Neuronal stem cell (in vitro differentiated cells): Measurements from ENCODE around the gene PKD1L1.
"Not testable (repeated sequence)": the region's sequence is repeated elsewhere in the genome, so short reads cannot be mapped to it uniquely, and the experiment has no call there.

ENCODE experiments used
- DNase-seq: peaks from one replicate; pipeline ENCODE4 v3.0.0-alpha.2; 2013; ENCODE audit warnings: low spot score
- H2AFZ ChIP-seq: one replicate; pipeline ENCODE4 v1.6.1; 2013; ENCODE audit warnings: mild to moderate bottlenecking, low read length, inconsistent platforms
- H2AK5ac ChIP-seq: 2 replicates; pipeline ENCODE4 v1.6.1; 2013; ENCODE audit warnings: low read depth, mild to moderate bottlenecking, inconsistent platforms, low read length, moderate library complexity, mixed read lengths
- H2BK120ac ChIP-seq: 2 replicates; pipeline ENCODE4 v1.6.1; 2013; ENCODE audit warnings: low read depth, mild to moderate bottlenecking, inconsistent platforms, low read length, moderate library complexity, mixed read lengths
- H2BK12ac ChIP-seq: one replicate; pipeline ENCODE4 v1.6.1; 2013; ENCODE audit warnings: low read length, inconsistent platforms
- H2BK15ac ChIP-seq: 2 replicates; pipeline ENCODE4 v1.6.1; 2013; ENCODE audit warnings: mild to moderate bottlenecking, low read length, inconsistent platforms, mixed read lengths
- H2BK5ac ChIP-seq: one replicate; pipeline ENCODE4 v1.6.1; 2013; ENCODE audit warnings: inconsistent platforms, mild to moderate bottlenecking, low read length, moderate library complexity
- H3K14ac ChIP-seq: one replicate; pipeline ENCODE4 v1.6.1; 2013; ENCODE audit warnings: low read length, inconsistent platforms
- H3K18ac ChIP-seq: 2 replicates; pipeline ENCODE4 v1.6.1; 2013; ENCODE audit warnings: low read length, inconsistent platforms
- H3K23ac ChIP-seq: 2 replicates; pipeline ENCODE4 v1.6.1; 2013; ENCODE audit warnings: low read depth, mild to moderate bottlenecking, mixed read lengths, low read length, inconsistent platforms; ENCODE audit not compliant: poor library complexity
- H3K27ac ChIP-seq: replicated peaks from 3 replicates; pipeline ENCODE4 v1.5.1; 2013; ENCODE audit warnings: low read length, inconsistent platforms
- H3K27me3 ChIP-seq, 3 experiments: 2 replicates each; pipeline ENCODE4 v1.6.1; 2013; ENCODE audit warnings: low read length in 3 of 3, mild to moderate bottlenecking in 2 of 3, inconsistent platforms in 1 of 3, low read depth in 1 of 3, mixed read lengths in 1 of 3, moderate library complexity in 1 of 3; ENCODE audit not compliant: control insufficient read depth in 3 of 3, insufficient read depth in 3 of 3
- H3K36me3 ChIP-seq, 2 donors: replicated peaks in 1 of 2; 2 replicates each; pipeline ENCODE4 v1.6.1; 2013; ENCODE audit warnings: low read length in 2 of 2; ENCODE audit not compliant: control insufficient read depth in 2 of 2, insufficient read depth in 2 of 2
- H3K4ac ChIP-seq: 2 replicates; pipeline ENCODE4 v1.6.1; 2013; ENCODE audit warnings: inconsistent platforms, mild to moderate bottlenecking, low read length, moderate library complexity
- H3K4me1 ChIP-seq, 2 donors: 1 replicate in 1 of 2; 2 replicates in 1 of 2; pipeline ENCODE4 v1.6.1; 2013; ENCODE audit warnings: low read length in 2 of 2, low read depth in 1 of 2; ENCODE audit not compliant: control insufficient read depth in 2 of 2, insufficient read depth in 1 of 2
- H3K4me2 ChIP-seq: one replicate; pipeline ENCODE4 v1.6.1; 2013; ENCODE audit warnings: mild to moderate bottlenecking, low read length, inconsistent platforms; ENCODE audit not compliant: insufficient read depth, poor library complexity, severe bottlenecking
- H3K4me3 ChIP-seq, 2 donors: 2 replicates each; pipeline ENCODE4 v1.5.1; 2013; ENCODE audit warnings: low read length in 2 of 2, mild to moderate bottlenecking in 2 of 2, inconsistent platforms in 1 of 2, moderate library complexity in 1 of 2
- H3K79me1 ChIP-seq: one replicate; pipeline ENCODE4 v1.6.1; 2013; ENCODE audit warnings: low read depth, mild to moderate bottlenecking, inconsistent platforms, low read length, moderate library complexity
- H3K9ac ChIP-seq: one replicate; pipeline ENCODE4 v1.6.1; 2013; ENCODE audit warnings: mild to moderate bottlenecking, low read depth, low read length, inconsistent platforms; ENCODE audit not compliant: poor library complexity
- H3K9me3 ChIP-seq, 2 donors: replicated peaks in 1 of 2; 2 replicates each; pipeline versions ENCODE3 to v1.6.1; 2013; ENCODE audit warnings: low read length in 2 of 2, mild to moderate bottlenecking in 2 of 2, inconsistent platforms in 1 of 2, low read depth in 1 of 2, mixed read lengths in 1 of 2, moderate library complexity in 1 of 2; ENCODE audit not compliant: control insufficient read depth in 2 of 2, insufficient read depth in 1 of 2
- H4K8ac ChIP-seq: one replicate; pipeline ENCODE4 v1.6.1; 2013; ENCODE audit warnings: low read depth, mild to moderate bottlenecking, inconsistent platforms, low read length, moderate library complexity
- H4K91ac ChIP-seq: one replicate; pipeline ENCODE4 v1.6.1; 2013; ENCODE audit warnings: low read length, low read depth, mild to moderate bottlenecking, inconsistent platforms; ENCODE audit not compliant: poor library complexity
- WGBS, 2 donors: extraction: QIAGEN DNeasy Blood & Tissue Kit; methylation state at CpG; one replicate each; pipeline ENCODE4 v1.1.7; 2013; ENCODE audit warnings: missing lambda C conversion rate in 2 of 2, mixed read lengths in 1 of 2; ENCODE audit not compliant: insufficient read length in 2 of 2, insufficient replicate concordance in 1 of 2; ENCODE audit errors: extremely low coverage in 2 of 2; 5-methylcytosine and 5-hydroxymethylcytosine counted together

The PKD1L1 gene

DNA sequence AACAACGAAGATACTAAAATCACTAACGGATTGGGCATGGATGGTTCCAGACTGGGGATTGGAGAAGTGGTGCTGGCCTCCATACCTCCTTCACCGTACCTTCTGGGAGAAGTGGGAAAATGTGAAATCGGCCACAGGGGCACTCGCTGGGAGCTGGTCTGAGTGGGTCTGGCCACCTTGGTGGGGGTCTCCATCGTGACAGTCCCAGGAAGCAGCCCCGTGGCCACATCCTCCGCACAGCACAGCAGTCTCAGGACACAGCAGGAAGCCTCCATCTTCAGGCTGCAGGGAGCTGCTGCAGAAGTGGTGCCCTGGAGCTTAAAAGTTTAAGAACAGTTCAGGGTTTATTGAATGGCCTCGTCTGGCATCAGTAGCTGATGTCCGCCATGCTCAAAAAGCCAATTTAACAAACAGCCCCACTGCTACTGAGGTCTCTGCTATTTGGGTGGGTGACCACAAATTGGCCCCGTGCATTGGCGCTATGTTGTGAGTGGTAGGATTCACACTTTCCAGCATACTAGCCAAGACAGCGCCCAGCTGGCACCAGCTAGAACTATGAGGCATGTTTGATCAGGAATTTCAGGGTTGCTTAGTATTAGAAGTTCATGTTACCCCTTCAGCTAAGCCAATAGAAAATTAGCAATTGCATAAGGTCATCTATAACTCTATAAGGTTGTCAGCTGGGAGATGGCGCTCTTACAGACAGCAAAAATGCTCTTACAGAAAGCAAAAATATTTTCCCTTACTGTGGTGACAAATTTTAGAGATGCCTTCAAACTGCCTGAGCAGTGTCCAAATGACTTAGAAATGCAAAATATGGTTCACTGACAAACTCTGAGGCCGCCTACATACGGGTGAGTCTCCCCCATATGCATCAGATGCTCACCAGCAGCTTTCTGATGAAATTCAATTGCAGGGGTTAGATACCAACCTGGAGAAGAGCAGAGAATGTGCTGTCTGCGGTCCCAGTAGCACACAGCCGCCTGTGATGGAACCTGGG lies 17.0 kb downstream of the PKD1L1 start:
- DNase-seq: no peak
- no peaks in the 10 kb centered on the region for H3K79me1 ChIP-seq
- H2BK120ac ChIP-seq: no peak overlapping the region
- H3K9ac ChIP-seq: no peak overlapping the region
- H3K9me3 ChIP-seq: no peaks in the 10 kb centered on the region
- H2BK5ac ChIP-seq: no peak overlapping the region
- no peaks in the 10 kb centered on the region for H3K36me3 ChIP-seq
- no peak overlapping the region for H3K4ac ChIP-seq
- H2BK15ac ChIP-seq: no peak overlapping the region
- no peak overlapping the region for H3K23ac ChIP-seq
- no peak overlapping the region for H2AFZ ChIP-seq
- H3K27me3 ChIP-seq: peaks cover 0 to 16% (median 0%) of the 10 kb centered on the region in 3 experiments
- no peak overlapping the region for H3K27ac ChIP-seq
- H3K4me1 ChIP-seq: peaks cover 5 to 8% of the 10 kb centered on the region in 2 donors
- H2AK5ac ChIP-seq: no peak overlapping the region
- no peak overlapping the region for H2BK12ac ChIP-seq
- WGBS, 2 donors: no CpG with 5 or more reads among the region's 18 CpGs
- H4K91ac ChIP-seq: no peak overlapping the region
- H3K4me2 ChIP-seq: no peak overlapping the region
- H4K8ac ChIP-seq: no peak overlapping the region
- H3K14ac ChIP-seq: peak overlapping the region; percentile 0
- no peak overlapping the region for H3K18ac ChIP-seq
- no peak overlapping the region for H3K4me3 ChIP-seq

DNA sequence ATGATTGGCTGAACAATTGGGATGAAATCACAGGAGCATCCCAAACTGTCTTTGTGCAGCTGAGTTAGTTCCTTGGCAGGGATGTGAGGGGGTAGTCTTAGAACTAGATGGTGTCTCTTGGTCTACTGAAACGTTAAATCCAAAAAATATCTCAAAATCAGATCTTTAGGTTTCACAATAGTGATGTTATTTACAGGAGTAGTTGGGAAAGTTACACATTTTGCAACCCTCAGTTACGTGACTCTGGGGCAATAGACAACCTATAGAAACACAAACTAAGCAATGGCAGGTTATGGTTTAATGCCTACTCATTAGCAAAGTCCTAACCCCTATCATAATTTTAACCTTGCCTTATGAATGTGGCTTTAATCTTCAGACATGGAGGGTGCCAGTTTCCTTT lies 24.0 kb downstream of the PKD1L1 start:
- Histone ChIP-seq H3K27me3 (peaks cover 0 to 11% (median 0%) of the 10 kb centered on the region in 3 experiments), H4K8ac (no peak overlapping the region), H3K4me1 (no peaks in the 10 kb centered on the region), H2BK15ac (no peak overlapping the region), H2BK5ac (no peak overlapping the region), H2AFZ (no peak overlapping the region), H3K4me2 (no peak overlapping the region), H3K9me3 (no peaks in the 10 kb centered on the region), H2AK5ac (no peak overlapping the region), H3K9ac (no peak overlapping the region), H3K14ac (no peak overlapping the region), H3K79me1 (no peaks in the 10 kb centered on the region), H3K4ac (no peak overlapping the region), H3K27ac (no peak overlapping the region), H3K23ac (no peak overlapping the region), H4K91ac (no peak overlapping the region), H2BK12ac (no peak overlapping the region), H2BK120ac (no peak overlapping the region), H3K18ac (no peak overlapping the region), H3K4me3 (no peak overlapping the region), H3K36me3 (no peaks in the 10 kb centered on the region)
- DNase-seq: no peak
- no CpG with 5 or more reads among the region's 2 CpGs for WGBS, 2 donors

DNA sequence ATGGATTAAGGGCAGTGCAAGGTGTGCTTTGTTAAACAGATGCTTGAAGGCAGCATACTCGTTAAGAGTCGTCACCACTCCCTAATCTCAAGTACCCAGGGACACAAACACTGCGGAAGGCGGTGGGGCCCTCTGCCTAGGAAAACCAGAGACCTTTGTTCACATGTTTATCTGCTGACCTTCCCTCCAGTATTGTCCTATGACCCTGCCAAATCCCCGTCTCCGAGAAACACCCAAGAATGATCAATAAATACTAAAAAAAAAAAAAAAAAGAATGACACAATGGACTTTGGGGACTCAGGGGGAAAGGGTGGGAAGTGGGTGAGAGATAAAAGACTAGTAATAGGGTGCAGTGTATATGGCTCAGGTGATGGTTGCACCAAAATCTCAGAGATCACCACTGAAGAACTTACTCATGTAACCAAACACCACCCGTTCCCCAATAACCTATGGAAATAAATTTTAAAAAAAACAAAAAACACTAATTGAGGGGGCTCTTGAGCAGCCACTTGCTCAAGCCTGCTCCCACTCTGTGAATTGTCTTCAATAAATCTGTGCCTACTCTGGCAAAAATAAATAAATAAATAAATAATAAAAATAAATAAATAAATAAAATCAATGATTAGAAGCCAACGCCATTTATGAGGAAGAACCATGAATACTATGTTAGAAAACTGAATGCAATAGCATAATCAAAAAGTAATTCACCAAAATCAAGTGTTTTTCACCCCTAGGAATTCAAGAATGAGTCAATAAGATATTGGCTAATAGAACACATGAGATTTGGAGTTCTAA lies 25.0 kb downstream of the PKD1L1 start:
- not testable (repeated sequence) for H3K23ac ChIP-seq, H3K27me3 ChIP-seq, H3K14ac ChIP-seq, H3K18ac ChIP-seq, H2BK5ac ChIP-seq, H3K9ac ChIP-seq, H3K9me3 ChIP-seq, H2BK120ac ChIP-seq, H4K91ac ChIP-seq, H3K4me3 ChIP-seq, H4K8ac ChIP-seq, H2BK15ac ChIP-seq, H3K36me3 ChIP-seq, H3K79me1 ChIP-seq, H3K4ac ChIP-seq, DNase-seq, H2AK5ac ChIP-seq, H3K27ac ChIP-seq, H2AFZ ChIP-seq, H3K4me1 ChIP-seq, H2BK12ac ChIP-seq, H3K4me2 ChIP-seq
- WGBS, 2 donors: no CpG with 5 or more reads among the region's 8 CpGs

DNA sequence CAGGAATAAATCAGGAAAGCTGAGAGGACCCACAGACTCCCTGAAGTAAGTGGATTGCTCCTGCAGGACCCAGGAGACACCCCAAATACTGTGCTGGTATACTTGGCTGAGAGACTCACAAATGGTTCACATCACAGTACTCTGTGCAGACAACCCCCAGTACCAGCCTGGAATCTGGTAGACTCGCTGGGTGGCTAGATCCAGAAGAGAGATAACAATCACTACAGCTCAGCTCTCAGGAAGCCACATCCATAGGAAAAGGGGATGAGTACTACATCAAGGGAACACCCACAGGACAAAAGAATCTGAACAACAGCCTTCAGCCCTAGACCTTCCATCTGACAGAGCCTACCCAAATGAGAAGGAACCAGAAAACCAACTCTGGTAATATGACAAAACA lies 31.8 kb downstream of the PKD1L1 start:
- not testable (repeated sequence) for H2AK5ac ChIP-seq, H3K27ac ChIP-seq, H3K14ac ChIP-seq, H3K18ac ChIP-seq, DNase-seq, H2BK5ac ChIP-seq, H3K4me2 ChIP-seq, H3K23ac ChIP-seq, H4K91ac ChIP-seq, H3K36me3 ChIP-seq, H2BK12ac ChIP-seq, H2AFZ ChIP-seq, H2BK15ac ChIP-seq, H4K8ac ChIP-seq, H3K9me3 ChIP-seq, H3K79me1 ChIP-seq, H3K4ac ChIP-seq, H3K4me1 ChIP-seq, H3K4me3 ChIP-seq, H2BK120ac ChIP-seq, H3K9ac ChIP-seq
- H3K27me3 ChIP-seq: peaks cover 0 to 45% (median 0%) of the 10 kb centered on the region in 3 experiments
- no CpG with 5 or more reads among the region's 1 CpG for WGBS, 2 donors
